ENCODE results near the gene MTHFSD. TPM values are rescaled to one million over a fixed set of nuclear protein-coding genes. Genes with fewer than 3 reads are reported as not detected.

MTHFSD gene
- polyA plus RNA-seq, 1 of the 3 experiments (the other 2 are of a cell fraction) = 15.6 TPM

DNA sequence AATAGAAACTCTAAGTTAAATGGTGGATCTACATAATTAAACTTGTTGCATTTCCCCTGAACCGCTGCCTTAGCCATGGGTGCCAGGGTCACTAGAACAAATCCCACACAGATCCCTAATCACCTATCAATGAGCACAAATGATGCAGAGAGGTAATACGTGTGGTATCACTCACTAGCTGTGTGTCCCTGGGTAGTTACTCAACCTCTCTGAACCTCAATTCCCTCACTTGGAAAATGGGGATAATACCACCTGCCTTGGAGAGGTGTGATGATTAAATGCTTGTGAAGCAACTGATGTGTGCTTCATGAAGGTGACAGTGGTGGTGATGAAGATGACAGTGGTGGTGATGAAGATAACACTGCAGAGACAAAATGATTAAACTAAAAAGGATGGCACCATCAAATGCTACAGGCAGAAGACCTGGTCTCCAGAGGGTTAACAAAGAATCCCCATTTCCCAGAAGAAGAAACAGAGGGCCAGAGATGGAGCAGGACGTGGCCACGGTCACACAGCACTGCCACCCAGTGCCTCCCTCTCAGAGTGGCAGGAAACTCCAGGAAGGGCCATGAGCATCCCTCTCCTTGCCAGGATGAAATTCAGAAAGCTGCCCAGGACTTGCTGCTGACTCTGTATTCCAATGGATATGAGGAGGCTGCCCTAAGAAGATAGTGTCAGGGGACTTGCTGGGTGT lies 62.6 kb downstream of the MTHFSD start:
- no peaks in the 10 kb centered on the region for H4K20me1 ChIP-seq (ENCODE audit: insufficient read depth)
- no peaks in the 10 kb centered on the region for H3F3A ChIP-seq (replicated peaks; ENCODE audit: insufficient read depth)
- H3K79me2 ChIP-seq (ENCODE audit: insufficient read depth) = no peaks in the 10 kb centered on the region
- TF ChIP-seq ELF1 (IDR thresholded peaks at IDR 0.05) (no peak), FOSL2 (IDR thresholded peaks at IDR 0.05; ENCODE audit: borderline replicate concordance, low read depth) (no peak), EP300 (IDR thresholded peaks at IDR 0.05; ENCODE audit: borderline replicate concordance in 1 of 2, low read depth in 1 of 2, low read length in 1 of 2) (no peak), TEAD4 (IDR thresholded peaks at IDR 0.05; ENCODE audit: borderline replicate concordance, insufficient read depth) (no peak), SMC3 (IDR thresholded peaks at IDR 0.05; ENCODE audit: low read depth, low read length) (no peak), JUND (IDR thresholded peaks at IDR 0.05) (no peak), SIN3A (IDR thresholded peaks at IDR 0.05; ENCODE audit: borderline replicate concordance, low read depth, low read length) (no peak), RAD21 (IDR thresholded peaks at IDR 0.05; ENCODE audit: low read length) (no peak), MXI1 (IDR thresholded peaks at IDR 0.05; ENCODE audit: low read depth, low read length) (no peak), FOXJ3 (CRISPR knock-in tag; IDR thresholded peaks at IDR 0.05) (no peak)
- TF ChIP-seq, protein P1, sequence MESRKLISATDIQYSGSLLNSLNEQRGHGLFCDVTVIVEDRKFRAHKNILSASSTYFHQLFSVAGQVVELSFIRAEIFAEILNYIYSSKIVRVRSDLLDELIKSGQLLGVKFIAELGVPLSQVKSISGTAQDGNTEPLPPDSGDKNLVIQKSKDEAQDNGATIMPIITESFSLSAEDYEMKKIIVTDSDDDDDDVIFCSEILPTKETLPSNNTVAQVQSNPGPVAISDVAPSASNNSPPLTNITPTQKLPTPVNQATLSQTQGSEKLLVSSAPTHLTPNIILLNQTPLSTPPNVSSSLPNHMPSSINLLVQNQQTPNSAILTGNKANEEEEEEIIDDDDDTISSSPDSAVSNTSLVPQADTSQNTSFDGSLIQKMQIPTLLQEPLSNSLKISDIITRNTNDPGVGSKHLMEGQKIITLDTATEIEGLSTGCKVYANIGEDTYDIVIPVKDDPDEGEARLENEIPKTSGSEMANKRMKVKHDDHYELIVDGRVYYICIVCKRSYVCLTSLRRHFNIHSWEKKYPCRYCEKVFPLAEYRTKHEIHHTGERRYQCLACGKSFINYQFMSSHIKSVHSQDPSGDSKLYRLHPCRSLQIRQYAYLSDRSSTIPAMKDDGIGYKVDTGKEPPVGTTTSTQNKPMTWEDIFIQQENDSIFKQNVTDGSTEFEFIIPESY (IDR thresholded peaks at IDR 0.05; ENCODE audit: borderline replicate concordance, low read depth) = no peak
- TF ChIP-seq, protein P2, sequence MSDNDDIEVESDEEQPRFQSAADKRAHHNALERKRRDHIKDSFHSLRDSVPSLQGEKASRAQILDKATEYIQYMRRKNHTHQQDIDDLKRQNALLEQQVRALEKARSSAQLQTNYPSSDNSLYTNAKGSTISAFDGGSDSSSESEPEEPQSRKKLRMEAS (IDR thresholded peaks at IDR 0.05; ENCODE audit: low read depth) = no peak
- TF ChIP-seq, protein P3, sequence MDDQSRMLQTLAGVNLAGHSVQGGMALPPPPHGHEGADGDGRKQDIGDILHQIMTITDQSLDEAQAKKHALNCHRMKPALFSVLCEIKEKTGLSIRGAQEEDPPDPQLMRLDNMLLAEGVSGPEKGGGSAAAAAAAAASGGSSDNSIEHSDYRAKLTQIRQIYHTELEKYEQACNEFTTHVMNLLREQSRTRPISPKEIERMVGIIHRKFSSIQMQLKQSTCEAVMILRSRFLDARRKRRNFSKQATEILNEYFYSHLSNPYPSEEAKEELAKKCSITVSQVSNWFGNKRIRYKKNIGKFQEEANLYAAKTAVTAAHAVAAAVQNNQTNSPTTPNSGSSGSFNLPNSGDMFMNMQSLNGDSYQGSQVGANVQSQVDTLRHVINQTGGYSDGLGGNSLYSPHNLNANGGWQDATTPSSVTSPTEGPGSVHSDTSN (IDR thresholded peaks at IDR 0.05) = no peak
- TF ChIP-seq, protein P4, sequence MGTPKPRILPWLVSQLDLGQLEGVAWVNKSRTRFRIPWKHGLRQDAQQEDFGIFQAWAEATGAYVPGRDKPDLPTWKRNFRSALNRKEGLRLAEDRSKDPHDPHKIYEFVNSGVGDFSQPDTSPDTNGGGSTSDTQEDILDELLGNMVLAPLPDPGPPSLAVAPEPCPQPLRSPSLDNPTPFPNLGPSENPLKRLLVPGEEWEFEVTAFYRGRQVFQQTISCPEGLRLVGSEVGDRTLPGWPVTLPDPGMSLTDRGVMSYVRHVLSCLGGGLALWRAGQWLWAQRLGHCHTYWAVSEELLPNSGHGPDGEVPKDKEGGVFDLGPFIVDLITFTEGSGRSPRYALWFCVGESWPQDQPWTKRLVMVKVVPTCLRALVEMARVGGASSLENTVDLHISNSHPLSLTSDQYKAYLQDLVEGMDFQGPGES (IDR thresholded peaks at IDR 0.05; ENCODE audit: low read depth, low read length) = no peak
- TF ChIP-seq, protein P5, sequence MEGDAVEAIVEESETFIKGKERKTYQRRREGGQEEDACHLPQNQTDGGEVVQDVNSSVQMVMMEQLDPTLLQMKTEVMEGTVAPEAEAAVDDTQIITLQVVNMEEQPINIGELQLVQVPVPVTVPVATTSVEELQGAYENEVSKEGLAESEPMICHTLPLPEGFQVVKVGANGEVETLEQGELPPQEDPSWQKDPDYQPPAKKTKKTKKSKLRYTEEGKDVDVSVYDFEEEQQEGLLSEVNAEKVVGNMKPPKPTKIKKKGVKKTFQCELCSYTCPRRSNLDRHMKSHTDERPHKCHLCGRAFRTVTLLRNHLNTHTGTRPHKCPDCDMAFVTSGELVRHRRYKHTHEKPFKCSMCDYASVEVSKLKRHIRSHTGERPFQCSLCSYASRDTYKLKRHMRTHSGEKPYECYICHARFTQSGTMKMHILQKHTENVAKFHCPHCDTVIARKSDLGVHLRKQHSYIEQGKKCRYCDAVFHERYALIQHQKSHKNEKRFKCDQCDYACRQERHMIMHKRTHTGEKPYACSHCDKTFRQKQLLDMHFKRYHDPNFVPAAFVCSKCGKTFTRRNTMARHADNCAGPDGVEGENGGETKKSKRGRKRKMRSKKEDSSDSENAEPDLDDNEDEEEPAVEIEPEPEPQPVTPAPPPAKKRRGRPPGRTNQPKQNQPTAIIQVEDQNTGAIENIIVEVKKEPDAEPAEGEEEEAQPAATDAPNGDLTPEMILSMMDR (IDR thresholded peaks at IDR 0.05) = no peak
- no peaks in the 10 kb centered on the region for H3K4me1 ChIP-seq (ENCODE audit: control insufficient read depth in 1 of 2, insufficient read depth in 2 of 2, low read depth in 1 of 2, low read length in 1 of 2)
- H3K9me3 ChIP-seq = no peaks in the 10 kb centered on the region
- no peaks in the 10 kb centered on the region for H3K9me2 ChIP-seq
- no peak for DNase-seq
- no peak overlapping the region for H3K9ac ChIP-seq
- ChIA-PET CTCF (interaction anchor here (3.1 kb wide), 1 partner anchor 25 kb away, joined by 10 read pairs; no protein-coding TSS in a partner anchor), POLR2A (interaction anchor here (0.6 kb wide), 1 partner anchor 25 kb away, joined by 3 read pairs; no protein-coding TSS in a partner anchor)
- no peak overlapping the region for H3K27ac ChIP-seq (ENCODE audit: low read depth in 2 of 2, low read length in 1 of 2)
- H3K4me3 ChIP-seq (ENCODE audit: low read depth in 2 of 2, low read length in 1 of 2) = no peak overlapping the region
- no peaks in the 10 kb centered on the region for H3K36me3 ChIP-seq (replicated peaks in 1 of 2; ENCODE audit: control insufficient read depth in 1 of 2, insufficient read depth in 2 of 2, low read length in 1 of 2)
- H2AFZ ChIP-seq (ENCODE audit: low read depth) = no peak overlapping the region
- WGBS (ENCODE audit: low lambda C conversion rate) = 0% methylated on average over 2 of the region's 4 CpGs
- peaks cover 99% of the 10 kb centered on the region for H3K27me3 ChIP-seq (ENCODE audit: insufficient read depth)
- H3K4me2 ChIP-seq = no peak overlapping the region
